Measurements from ENCODE around the gene XPNPEP1. TPM values are rescaled to one million over a fixed set of nuclear protein-coding genes. Genes with fewer than 3 reads are reported as not detected.

The XPNPEP1 gene
- polyA plus RNA-seq, 1 of the 3 experiments (the other 2 are of a cell fraction): 167 TPM

GRCh38 chr10:109958059-109958458, 34.7 kb upstream of the XPNPEP1 start:
- 95% methylated on average over 2 of the region's 2 CpGs for WGBS (ENCODE audit: low lambda C conversion rate)
- TF ChIP-seq NRF1 (IDR thresholded peaks at IDR 0.05; ENCODE audit: low read depth, low read length) (no peak), CTCF (IDR thresholded peaks at IDR 0.05) (no peak), REST (IDR thresholded peaks at IDR 0.05; ENCODE audit: low read depth, low read length) (no peak), RXRA (IDR thresholded peaks at IDR 0.05; ENCODE audit: borderline replicate concordance, low read depth) (no peak), ZBTB33 (IDR thresholded peaks at IDR 0.05; ENCODE audit: borderline replicate concordance, low read depth) (no peak), GATA2 (CRISPR knock-in tag; IDR thresholded peaks at IDR 0.05) (no peak), MAX (IDR thresholded peaks at IDR 0.05; ENCODE audit: low read depth) (no peak), MXI1 (IDR thresholded peaks at IDR 0.05; ENCODE audit: low read depth, low read length) (no peak), MEF2A (IDR thresholded peaks at IDR 0.05; ENCODE audit: borderline replicate concordance, low read depth) (no peak), TAF1 (IDR thresholded peaks at IDR 0.05; ENCODE audit: borderline replicate concordance, low read depth, low read length) (no peak), POLR2AphosphoS5 (IDR thresholded peaks at IDR 0.05; ENCODE audit: low read depth, low read length) (no peak), TCF12 (IDR thresholded peaks at IDR 0.05) (no peak), JUND (IDR thresholded peaks at IDR 0.05) (no peak), YY1 (IDR thresholded peaks at IDR 0.05; ENCODE audit: low read depth) (no peak), CHD2 (IDR thresholded peaks at IDR 0.05; ENCODE audit: low read length, partially characterized antibody) (no peak), RAD21 (IDR thresholded peaks at IDR 0.05; ENCODE audit: low read length) (no peak), RCOR1 (IDR thresholded peaks at IDR 0.05; ENCODE audit: low read length) (no peak), PBX3 (IDR thresholded peaks at IDR 0.05) (no peak)
- Histone ChIP-seq H3K79me2 (ENCODE audit: insufficient read depth) (no peaks in the 10 kb centered on the region), H3K9me2 (no peaks in the 10 kb centered on the region), H3K4me3 (ENCODE audit: low read depth in 2 of 2, low read length in 1 of 2) (no peak overlapping the region), H3K27me3 (ENCODE audit: insufficient read depth) (no peaks in the 10 kb centered on the region), H3K27ac (ENCODE audit: low read depth in 2 of 2, low read length in 1 of 2) (no peak overlapping the region), H3K4me1 (ENCODE audit: control insufficient read depth in 1 of 2, insufficient read depth in 2 of 2, low read depth in 1 of 2, low read length in 1 of 2) (peaks cover 14 to 20% of the 10 kb centered on the region in 2 experiments), H3K4me2 (no peak overlapping the region), H3K9ac (no peak overlapping the region), H2AFZ (ENCODE audit: low read depth) (no peak overlapping the region), H4K20me1 (ENCODE audit: insufficient read depth) (no peaks in the 10 kb centered on the region), H3K36me3 (replicated peaks in 1 of 2; ENCODE audit: control insufficient read depth in 1 of 2, insufficient read depth in 2 of 2, low read length in 1 of 2) (no peaks in the 10 kb centered on the region), H3F3A (replicated peaks; ENCODE audit: insufficient read depth) (peaks cover 7% of the 10 kb centered on the region), H3K9me3 (no peaks in the 10 kb centered on the region)
- CTCF ChIA-PET: interaction anchor here (1.3 to 2.7 kb wide), 4 partner anchors 20 to 74 kb away, joined by 3 to 13 read pairs (median 4); no protein-coding TSS in a partner anchor
- POLR2A ChIA-PET: no interaction called here
- DNase-seq: no peak

All from SK-N-SH (cell line).